Pancreas (tissue), 10 donors: Measurements from ENCODE around the gene VPS35L. TPM values are rescaled to one million over a fixed set of nuclear protein-coding genes. Genes with fewer than 3 reads are reported as not detected.

ENCODE experiments used
- ATAC-seq, 4 donors: fragments of 200-7000 bp; cut with Tn5 transposase; one replicate each; pipeline versions ENCODE4 v1.8.0 to v1.9.1; 2020; ENCODE audit warnings: mild to moderate bottlenecking in 4 of 4, moderate library complexity in 4 of 4
- DNase-seq, 6 donors: peaks; one replicate each; pipeline ENCODE4 v3.0.0-alpha.2; 2020
- FAIRE-seq: peaks from 2 replicates; lab custom pipeline; 2012; peaks lifted over from hg19 to GRCh38; lab: Jason Lieb, UNC
- H3K27ac ChIP-seq, 4 donors: fragments of 200-600 bp; sonication (generic); 1 replicate in 3 of 4; 2 replicates in 1 of 4; pipeline versions ENCODE4 v1.5.0 to v1.8.0; 2020
- H3K27me3 ChIP-seq, 4 donors: fragments of 200-600 bp; one replicate each; pipeline ENCODE4 v1.8.0; 2021
- H3K36me3 ChIP-seq, 3 donors: fragments of 200-600 bp; sonication (generic) in 1 of 3; one replicate each; pipeline versions ENCODE4 v1.5.0 to v1.8.0; 2020 to 2021
- H3K4me1 ChIP-seq, 3 donors: fragments of 200-600 bp; one replicate each; pipeline ENCODE4 v1.8.0; 2021
- H3K4me3 ChIP-seq, 4 donors: fragments of 200-600 bp; sonication (generic) in 2 of 4; one replicate each; pipeline versions ENCODE4 v1.5.0 to v1.8.0; 2020 to 2021
- H3K9me3 ChIP-seq, 4 donors: fragments of 200-600 bp; one replicate each; pipeline ENCODE4 v1.8.0; 2021
- CTCF ChIP-seq, 4 donors: fragments of 200-600 bp; sonication (generic) in 3 of 4; IDR thresholded peaks; one replicate each; pipeline versions ENCODE4 v1.5.0 to v1.8.0; 2021; ENCODE audit warnings: antibody characterized with exemption in 4 of 4
- WGBS, 2 donors: extraction: QIAGEN DNeasy Blood & Tissue Kit; methylation state at CpG; one replicate each; pipeline ENCODE4 v1.1.7; 2013; 5-methylcytosine and 5-hydroxymethylcytosine counted together
- intact Hi-C, 3 donors: fragments of 100-400 bp; cut with DNase I; formaldehyde crosslinking; loops; one replicate each; pipeline versions ENCODE4 v1.11.1 to v1.14.2; 2022
- polyA plus RNA-seq, 2 donors: library from polyadenylated mRNA; stranded (reverse); fragments of 200-250 nt; gene quantifications; one replicate each; pipeline ENCODE4 v1.2.3, GENCODE V29; 2013
- total RNA-seq, 6 donors: library from RNA; stranded (reverse); fragmentation: NEBNext Ultra II Directional in 4 of 6; extraction: Animal tissue kit (Norgen Biotek cat#: 25700) in 4 of 6; gene quantifications; one replicate each; pipeline versions ENCODE4 v1.2.1 to v1.2.4, GENCODE V29; 2021 to 2023
- donor health status: healthy with polysubstance abuse.
- donor health status: DM: no; HTN: no; CAD: no; lungs with moderate emphysema.
- donor health status: DM: no; HTN: no; CAD: no.
- donor health status: control.
- donor health status: control.
- donor health status: Bipolar disorder and iron deficiency.
- donor health status: DM: yes; HTN: yes; CAD: no.
- donor health status: DM: no; HTN: no; CAD: no.
- donor health status: DM: no; HTN: no; CAD: no.
- donor health status: DM: yes; HTN: yes; CAD: no.

VPS35L gene
- total and polyA plus RNA-seq, 8 donors: 15.2 to 35.3 (median 22.3) TPM

- H3K27me3 ChIP-seq: no peaks in the 10 kb centered on the region
- FAIRE-seq (no peak), DNase-seq (no peak), ATAC-seq (no peak)
- TF ChIP-seq CTCF (IDR thresholded peaks at IDR 0.05): no peak
- H3K27ac ChIP-seq: peak overlapping the region in 1 of 4 donors; percentile 22
- no peaks in the 10 kb centered on the region for H3K9me3 ChIP-seq
- no peak overlapping the region for H3K4me3 ChIP-seq
- no peaks in the 10 kb centered on the region for H3K4me1 ChIP-seq
- intact Hi-C loops: loop anchor here in 2 of 3 donors (10.0 kb wide), 2 partner anchors 104 to 174 kb away; partner anchors contain the start of gene GPRC5B (in 2 of the 2)
- H3K36me3 ChIP-seq: peaks cover 0 to 15% (median 4%) of the 10 kb centered on the region in 3 donors
- 85% methylated on average over 23 of the region's 23 CpGs for WGBS, 2 donors
These were observed 154.8 kb downstream of the VPS35L start for GRCh38 chr16:19710191-19710908.

GRCh38 chr16:19710991-19711545 lies 155.6 kb downstream of the VPS35L start:
- DNase-seq (peak in 3 of 6 donors; percentile 60 to 80 (median 66)), ATAC-seq (peak in 3 of 4 donors; percentile 29 to 47 (median 35)), FAIRE-seq (no peak)
- peak overlapping the region in 2 of 4 donors; percentile 18 to 22 for H3K27ac ChIP-seq
- H3K9me3 ChIP-seq: no peaks in the 10 kb centered on the region
- no peak for TF ChIP-seq CTCF (IDR thresholded peaks at IDR 0.05)
- peaks cover 0 to 11% (median 4%) of the 10 kb centered on the region in 3 donors for H3K36me3 ChIP-seq
- H3K4me3 ChIP-seq: no peak overlapping the region
- H3K27me3 ChIP-seq: no peaks in the 10 kb centered on the region
- WGBS, 2 donors: 62 to 63% methylated on average over 13 of the region's 13 CpGs
- peaks cover 0 to 7% (median 2%) of the 10 kb centered on the region in 3 donors for H3K4me1 ChIP-seq
- intact Hi-C loops: loop anchor here in 2 of 3 donors (10.0 kb wide), 2 partner anchors 104 to 174 kb away; partner anchors contain the start of gene GPRC5B (in 2 of the 2)

GRCh38 chr16:19711643-19712042 lies 156.1 kb downstream of the VPS35L start:
- Histone ChIP-seq H3K4me1 (peaks cover 0 to 12% (median 8%) of the 10 kb centered on the region in 3 donors), H3K27ac (no peak overlapping the region), H3K9me3 (no peaks in the 10 kb centered on the region), H3K4me3 (no peak overlapping the region), H3K36me3 (peaks cover 0 to 11% (median 4%) of the 10 kb centered on the region in 3 donors), H3K27me3 (no peaks in the 10 kb centered on the region)
- peak in 1 of 6 donors; percentile 38 for DNase-seq
- intact Hi-C loops: loop anchor here in 2 of 3 donors (10.0 kb wide), 2 partner anchors 103 to 173 kb away; partner anchors contain the start of gene GPRC5B (in 2 of the 2)
- FAIRE-seq: no peak
- ATAC-seq: no peak
- 89 to 93% methylated on average over 12 of the region's 12 CpGs for WGBS, 2 donors
- no peak for TF ChIP-seq CTCF (IDR thresholded peaks at IDR 0.05)

GRCh38 chr16:19712418-19713058 lies 157.0 kb downstream of the VPS35L start:
- no peak for ATAC-seq
- no peak for TF ChIP-seq CTCF (IDR thresholded peaks at IDR 0.05)
- Histone ChIP-seq H3K9me3 (no peaks in the 10 kb centered on the region), H3K27ac (no peak overlapping the region), H3K36me3 (peaks cover 0 to 7% (median 4%) of the 10 kb centered on the region in 3 donors), H3K4me3 (no peak overlapping the region), H3K27me3 (no peaks in the 10 kb centered on the region), H3K4me1 (peaks cover 0 to 18% (median 12%) of the 10 kb centered on the region in 3 donors)
- 96% methylated on average over 11 of the region's 11 CpGs for WGBS, 2 donors
- intact Hi-C loops: loop anchor here in 2 of 3 donors (10.0 kb wide), 2 partner anchors 102 to 172 kb away; partner anchors contain the start of gene GPRC5B (in 2 of the 2)
- no peak for FAIRE-seq
- DNase-seq: peak in 1 of 6 donors; percentile 44
